Neuronal stem cell (in vitro differentiated cells): ENCODE data around the gene PSG3.
"Not testable (repeated sequence)": the region's sequence is repeated elsewhere in the genome, so short reads cannot be mapped to it uniquely, and the experiment has no call there.

Experiments
- DNase-seq: peaks from one replicate; pipeline ENCODE4 v3.0.0-alpha.2; 2013; ENCODE audit warnings: low spot score
- H2AFZ ChIP-seq: one replicate; pipeline ENCODE4 v1.6.1; 2013; ENCODE audit warnings: mild to moderate bottlenecking, low read length, inconsistent platforms
- H2AK5ac ChIP-seq: 2 replicates; pipeline ENCODE4 v1.6.1; 2013; ENCODE audit warnings: low read depth, mild to moderate bottlenecking, inconsistent platforms, low read length, moderate library complexity, mixed read lengths
- H2BK120ac ChIP-seq: 2 replicates; pipeline ENCODE4 v1.6.1; 2013; ENCODE audit warnings: low read depth, mild to moderate bottlenecking, inconsistent platforms, low read length, moderate library complexity, mixed read lengths
- H2BK12ac ChIP-seq: one replicate; pipeline ENCODE4 v1.6.1; 2013; ENCODE audit warnings: low read length, inconsistent platforms
- H2BK15ac ChIP-seq: 2 replicates; pipeline ENCODE4 v1.6.1; 2013; ENCODE audit warnings: mild to moderate bottlenecking, low read length, inconsistent platforms, mixed read lengths
- H2BK5ac ChIP-seq: one replicate; pipeline ENCODE4 v1.6.1; 2013; ENCODE audit warnings: inconsistent platforms, mild to moderate bottlenecking, low read length, moderate library complexity
- H3K14ac ChIP-seq: one replicate; pipeline ENCODE4 v1.6.1; 2013; ENCODE audit warnings: low read length, inconsistent platforms
- H3K18ac ChIP-seq: 2 replicates; pipeline ENCODE4 v1.6.1; 2013; ENCODE audit warnings: low read length, inconsistent platforms
- H3K23ac ChIP-seq: 2 replicates; pipeline ENCODE4 v1.6.1; 2013; ENCODE audit warnings: low read depth, mild to moderate bottlenecking, mixed read lengths, low read length, inconsistent platforms; ENCODE audit not compliant: poor library complexity
- H3K27ac ChIP-seq: replicated peaks from 3 replicates; pipeline ENCODE4 v1.5.1; 2013; ENCODE audit warnings: low read length, inconsistent platforms
- H3K27me3 ChIP-seq, 3 experiments: 2 replicates each; pipeline ENCODE4 v1.6.1; 2013; ENCODE audit warnings: low read length in 3 of 3, mild to moderate bottlenecking in 2 of 3, inconsistent platforms in 1 of 3, low read depth in 1 of 3, mixed read lengths in 1 of 3, moderate library complexity in 1 of 3; ENCODE audit not compliant: control insufficient read depth in 3 of 3, insufficient read depth in 3 of 3
- H3K36me3 ChIP-seq, 2 donors: replicated peaks in 1 of 2; 2 replicates each; pipeline ENCODE4 v1.6.1; 2013; ENCODE audit warnings: low read length in 2 of 2; ENCODE audit not compliant: control insufficient read depth in 2 of 2, insufficient read depth in 2 of 2
- H3K4ac ChIP-seq: 2 replicates; pipeline ENCODE4 v1.6.1; 2013; ENCODE audit warnings: inconsistent platforms, mild to moderate bottlenecking, low read length, moderate library complexity
- H3K4me1 ChIP-seq, 2 donors: 1 replicate in 1 of 2; 2 replicates in 1 of 2; pipeline ENCODE4 v1.6.1; 2013; ENCODE audit warnings: low read length in 2 of 2, low read depth in 1 of 2; ENCODE audit not compliant: control insufficient read depth in 2 of 2, insufficient read depth in 1 of 2
- H3K4me2 ChIP-seq: one replicate; pipeline ENCODE4 v1.6.1; 2013; ENCODE audit warnings: mild to moderate bottlenecking, low read length, inconsistent platforms; ENCODE audit not compliant: insufficient read depth, poor library complexity, severe bottlenecking
- H3K4me3 ChIP-seq, 2 donors: 2 replicates each; pipeline ENCODE4 v1.5.1; 2013; ENCODE audit warnings: low read length in 2 of 2, mild to moderate bottlenecking in 2 of 2, inconsistent platforms in 1 of 2, moderate library complexity in 1 of 2
- H3K79me1 ChIP-seq: one replicate; pipeline ENCODE4 v1.6.1; 2013; ENCODE audit warnings: low read depth, mild to moderate bottlenecking, inconsistent platforms, low read length, moderate library complexity
- H3K9ac ChIP-seq: one replicate; pipeline ENCODE4 v1.6.1; 2013; ENCODE audit warnings: mild to moderate bottlenecking, low read depth, low read length, inconsistent platforms; ENCODE audit not compliant: poor library complexity
- H3K9me3 ChIP-seq, 2 donors: replicated peaks in 1 of 2; 2 replicates each; pipeline versions ENCODE3 to v1.6.1; 2013; ENCODE audit warnings: low read length in 2 of 2, mild to moderate bottlenecking in 2 of 2, inconsistent platforms in 1 of 2, low read depth in 1 of 2, mixed read lengths in 1 of 2, moderate library complexity in 1 of 2; ENCODE audit not compliant: control insufficient read depth in 2 of 2, insufficient read depth in 1 of 2
- H4K8ac ChIP-seq: one replicate; pipeline ENCODE4 v1.6.1; 2013; ENCODE audit warnings: low read depth, mild to moderate bottlenecking, inconsistent platforms, low read length, moderate library complexity
- H4K91ac ChIP-seq: one replicate; pipeline ENCODE4 v1.6.1; 2013; ENCODE audit warnings: low read length, low read depth, mild to moderate bottlenecking, inconsistent platforms; ENCODE audit not compliant: poor library complexity
- WGBS, 2 donors: extraction: QIAGEN DNeasy Blood & Tissue Kit; methylation state at CpG; one replicate each; pipeline ENCODE4 v1.1.7; 2013; ENCODE audit warnings: missing lambda C conversion rate in 2 of 2, mixed read lengths in 1 of 2; ENCODE audit not compliant: insufficient read length in 2 of 2, insufficient replicate concordance in 1 of 2; ENCODE audit errors: extremely low coverage in 2 of 2; 5-methylcytosine and 5-hydroxymethylcytosine counted together

Gene PSG3

GRCh38 chr19:42774510-42775158 is 34.4 kb upstream of the PSG3 start:
- H3K79me1 ChIP-seq, H2BK12ac ChIP-seq, H2BK120ac ChIP-seq, H3K14ac ChIP-seq, H2AK5ac ChIP-seq, H3K4me3 ChIP-seq, H3K9me3 ChIP-seq, H3K36me3 ChIP-seq, DNase-seq, H3K4me1 ChIP-seq, H3K4ac ChIP-seq, H4K8ac ChIP-seq, H3K23ac ChIP-seq, H4K91ac ChIP-seq, H3K27ac ChIP-seq, H3K18ac ChIP-seq, H2AFZ ChIP-seq, H2BK5ac ChIP-seq, H2BK15ac ChIP-seq, H3K27me3 ChIP-seq: not testable (repeated sequence)
- WGBS, 2 donors, result no CpG with 5 or more reads among the region's 21 CpGs
- H3K4me2 ChIP-seq, result peak overlapping the region; percentile 14
- peak overlapping the region; percentile 81 for H3K9ac ChIP-seq

GRCh38 chr19:42767319-42767718 is 27.0 kb upstream of the PSG3 start:
- H3K18ac ChIP-seq, H2BK120ac ChIP-seq, H3K9ac ChIP-seq, H4K91ac ChIP-seq, H3K4me2 ChIP-seq, H3K79me1 ChIP-seq, DNase-seq, H3K4me3 ChIP-seq, H3K27ac ChIP-seq, H3K23ac ChIP-seq, H3K4me1 ChIP-seq, H2BK15ac ChIP-seq, H3K27me3 ChIP-seq, H2AFZ ChIP-seq, H2BK12ac ChIP-seq, H3K14ac ChIP-seq, H4K8ac ChIP-seq, H2AK5ac ChIP-seq, H3K4ac ChIP-seq, H2BK5ac ChIP-seq, H3K9me3 ChIP-seq, H3K36me3 ChIP-seq: not testable (repeated sequence)
- WGBS, 2 donors, result no CpG with 5 or more reads among the region's 8 CpGs

DNA sequence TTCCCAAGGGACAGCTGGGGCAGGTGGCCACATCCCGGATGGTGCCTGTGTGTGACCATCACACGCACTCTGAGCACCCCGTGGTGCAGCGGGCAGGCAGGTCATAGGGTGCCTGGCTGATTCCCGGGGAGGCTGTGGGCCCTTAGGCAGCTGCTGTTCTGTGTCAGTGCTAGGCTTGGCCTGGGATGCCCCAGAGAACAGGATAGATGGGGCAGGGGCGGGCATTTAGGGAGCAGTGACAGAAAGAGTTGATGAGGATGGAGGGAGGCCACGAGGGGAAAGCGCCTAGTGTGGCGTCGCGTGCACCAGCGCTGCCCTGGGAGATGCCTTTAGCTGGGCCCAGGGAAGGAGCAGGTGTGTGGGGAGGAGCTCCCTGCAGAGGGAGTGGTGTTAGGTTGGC is 26.6 kb upstream of the PSG3 start:
- peak overlapping the region in 1 of 2 donors; percentile 34 for H3K4me3 ChIP-seq
- not testable (repeated sequence) for H2AK5ac ChIP-seq, H2BK120ac ChIP-seq, H4K8ac ChIP-seq, H3K4ac ChIP-seq, H3K27ac ChIP-seq, H2BK12ac ChIP-seq, H3K36me3 ChIP-seq, H3K4me2 ChIP-seq, H3K23ac ChIP-seq, DNase-seq, H3K18ac ChIP-seq, H3K4me1 ChIP-seq, H3K27me3 ChIP-seq, H3K14ac ChIP-seq, H2BK5ac ChIP-seq, H2BK15ac ChIP-seq, H4K91ac ChIP-seq, H3K79me1 ChIP-seq, H3K9me3 ChIP-seq, H2AFZ ChIP-seq, H3K9ac ChIP-seq
- WGBS, 2 donors, result no CpG with 5 or more reads among the region's 12 CpGs

DNA sequence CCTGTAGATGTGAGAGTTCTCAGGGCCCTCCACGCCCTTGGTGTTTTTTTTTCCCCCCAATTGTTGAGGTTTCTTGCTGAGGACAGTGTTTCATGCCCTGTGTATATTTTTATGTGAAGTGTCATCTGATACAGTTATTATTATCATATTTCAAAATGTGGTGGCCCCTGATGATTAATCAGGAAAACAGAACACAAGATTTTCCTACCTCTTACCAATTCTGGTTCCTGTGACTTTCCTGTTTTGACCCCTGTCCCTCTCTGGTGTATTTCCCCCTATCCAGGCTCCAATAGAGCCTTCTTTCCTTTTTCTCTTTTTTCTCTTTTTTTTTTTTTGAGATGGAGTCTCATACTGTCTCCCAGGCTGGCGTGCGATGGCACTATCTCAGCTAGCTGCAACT is 24.6 kb upstream of the PSG3 start:
- no peaks in the 10 kb centered on the region for H3K9me3 ChIP-seq
- no peak overlapping the region for H3K4ac ChIP-seq
- H3K27me3 ChIP-seq, result no peaks in the 10 kb centered on the region
- H3K27ac ChIP-seq, result no peak overlapping the region
- no peak overlapping the region for H2AK5ac ChIP-seq
- no peak overlapping the region for H3K4me3 ChIP-seq
- H2AFZ ChIP-seq, result no peak overlapping the region
- H2BK15ac ChIP-seq, result no peak overlapping the region
- no CpG with 5 or more reads among the region's 3 CpGs for WGBS, 2 donors
- no peaks in the 10 kb centered on the region for H3K4me1 ChIP-seq
- no peak overlapping the region for H2BK120ac ChIP-seq
- H4K8ac ChIP-seq, result no peak overlapping the region
- H2BK12ac ChIP-seq, result no peak overlapping the region
- H3K14ac ChIP-seq, result no peak overlapping the region
- H4K91ac ChIP-seq, result no peak overlapping the region
- no peaks in the 10 kb centered on the region for H3K36me3 ChIP-seq
- DNase-seq, result no peak
- no peak overlapping the region for H3K9ac ChIP-seq
- H3K4me2 ChIP-seq, result no peak overlapping the region
- no peak overlapping the region for H3K18ac ChIP-seq
- no peaks in the 10 kb centered on the region for H3K79me1 ChIP-seq
- no peak overlapping the region for H3K23ac ChIP-seq
- no peak overlapping the region for H2BK5ac ChIP-seq
